H1 (cell line): ENCODE results near the gene SH3RF3. TPM values are rescaled to one million over a fixed set of nuclear protein-coding genes. Genes with fewer than 3 reads are reported as not detected.

Experiments
- CBX5 ChIP-seq: fragments of 300-800, 300-1000 bp; sonication (generic); IDR thresholded peaks from 2 replicates; pipeline ENCODE4 v1.7.1; 2016; ENCODE audit warnings: antibody characterized with exemption, low read length, low read depth
- SRF ChIP-seq: IDR thresholded peaks from 2 replicates; pipeline ENCODE4 v1.6.1; 2011; ENCODE audit warnings: mild to moderate bottlenecking, low read depth, low read length, moderate library complexity
- polyA plus RNA-seq, 7 experiments: library from polyadenylated mRNA; depleted of rRNA in 3 of 7; stranded (reverse) in 5 of 7; unstranded in 2 of 7; fragments of >200 nt in 5 of 7; fragments of 200-250 nt in 2 of 7; gene quantifications; 1 replicate in 5 of 7; 2 replicates in 1 of 7; 4 replicates in 1 of 7; pipeline versions ENCODE4 v1.2.1 to v1.2.3, GENCODE V29; 2011 to 2013; ENCODE audit warnings: missing spikeins in 2 of 7, mixed read lengths in 2 of 7
- total RNA-seq: library from RNA; stranded (reverse); fragmentation: NEBNext Ultra II Directional; extraction: Animal tissue kit (Norgen Biotek cat#: 25700); gene quantifications from 2 replicates; pipeline ENCODE4 v1.2.1, GENCODE V29; 2021

Gene SH3RF3
- total and polyA plus RNA-seq, 2 of the 8 experiments (the other 6 are each of a cell fraction or from before 2014, with no cell fraction given), result 0.11 to 0.65 TPM

DNA sequence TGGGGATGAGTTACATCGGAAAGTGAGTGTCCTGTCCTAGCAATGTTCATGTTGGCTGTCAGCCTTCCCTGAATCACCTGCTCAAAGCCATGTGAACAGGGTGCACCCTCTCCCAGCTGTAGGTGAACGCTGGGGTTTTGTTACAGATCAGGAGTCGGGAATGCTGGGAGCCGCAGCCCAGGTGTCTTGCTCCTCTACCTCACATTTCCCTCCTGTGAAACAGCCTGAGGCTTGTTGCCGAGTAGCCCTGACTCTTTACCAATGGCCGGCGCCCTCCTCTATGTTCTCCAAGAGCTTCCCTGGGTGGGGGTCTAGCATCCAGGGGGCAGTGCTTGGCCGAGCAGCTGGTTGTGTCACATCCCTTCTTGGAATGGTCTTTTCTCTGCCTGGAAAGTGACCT lies 164.7 kb downstream of the SH3RF3 start (continued):
- TF ChIP-seq SRF (no peak), CBX5 (no peak)
- TF ChIP-seq, all 59 proteins: peak for 0
